DMS53 treated with DMSO at 0.1 percent for 48 hours (cell line): Measurements from ENCODE around the gene SFI1.
"Not testable (repeated sequence)": the region's sequence is repeated elsewhere in the genome, so short reads cannot be mapped to it uniquely, and the experiment has no call there.

ENCODE experiments used
- DNase-seq: peaks from one replicate; lab custom pipeline; 2025; ENCODE audit not compliant: unreplicated experiment; lab: John Stamatoyannopoulos, UW

SFI1 gene

DNA sequence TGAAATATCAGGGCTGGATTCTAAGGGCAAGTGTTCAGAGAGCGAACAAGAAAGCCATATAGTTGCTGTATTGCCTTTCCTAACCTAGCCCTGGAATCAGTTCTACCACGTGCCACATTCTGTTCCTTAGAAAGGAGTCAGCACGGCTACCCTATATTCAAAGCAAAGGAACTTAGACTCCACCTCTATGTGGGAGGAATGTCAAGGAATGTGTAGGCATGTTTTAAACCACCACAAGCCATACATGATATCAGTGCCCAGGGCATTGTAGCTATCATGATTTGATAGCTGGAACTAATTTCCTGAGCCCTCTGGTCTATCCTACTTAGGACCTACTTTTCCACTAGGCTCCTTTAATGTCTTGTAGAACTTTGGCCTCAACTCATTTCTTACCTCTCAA is 4.2 kb upstream of the SFI1 start:
- no peak for DNase-seq

DNA sequence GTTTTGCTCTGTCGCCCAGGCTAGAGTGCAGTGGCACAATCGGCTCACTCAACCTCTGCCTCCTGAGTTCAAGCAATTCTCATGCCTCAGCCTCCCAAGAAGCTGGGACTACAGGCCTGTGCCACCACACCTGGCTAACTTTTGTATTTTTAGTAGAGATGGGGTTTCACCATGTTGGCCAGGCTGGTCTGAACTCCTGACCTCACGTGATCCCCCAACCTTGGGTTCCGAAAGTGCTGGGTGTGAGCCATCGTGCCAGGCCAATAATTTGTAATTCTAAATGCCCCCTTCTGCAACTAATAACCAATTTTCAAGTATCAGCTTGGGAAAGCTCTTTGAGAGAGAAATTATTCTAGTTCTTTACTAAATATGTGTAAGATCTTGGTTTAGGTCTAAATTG is 3.0 kb upstream of the SFI1 start:
- DNase-seq, result not testable (repeated sequence)

DNA sequence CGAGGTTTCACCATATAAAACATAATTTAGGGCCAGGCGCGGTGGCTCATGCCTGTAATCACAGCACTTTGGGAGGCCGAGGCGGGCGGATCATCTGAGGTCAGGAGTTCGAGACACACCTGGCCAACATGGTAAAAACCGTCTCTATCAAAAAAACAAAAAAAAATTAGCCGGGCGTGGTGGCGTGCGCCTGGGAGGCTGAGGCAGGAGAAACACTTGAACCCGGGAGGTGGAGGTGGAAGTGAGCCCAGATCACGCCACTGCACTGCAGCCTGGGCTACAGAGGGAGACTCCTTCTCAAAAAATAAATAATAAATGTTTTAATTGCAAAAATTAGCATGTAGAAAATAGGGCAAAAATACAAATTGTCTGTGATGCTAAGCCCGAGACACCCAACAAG is 993 bp upstream of the SFI1 start:
- DNase-seq, result no peak

DNA sequence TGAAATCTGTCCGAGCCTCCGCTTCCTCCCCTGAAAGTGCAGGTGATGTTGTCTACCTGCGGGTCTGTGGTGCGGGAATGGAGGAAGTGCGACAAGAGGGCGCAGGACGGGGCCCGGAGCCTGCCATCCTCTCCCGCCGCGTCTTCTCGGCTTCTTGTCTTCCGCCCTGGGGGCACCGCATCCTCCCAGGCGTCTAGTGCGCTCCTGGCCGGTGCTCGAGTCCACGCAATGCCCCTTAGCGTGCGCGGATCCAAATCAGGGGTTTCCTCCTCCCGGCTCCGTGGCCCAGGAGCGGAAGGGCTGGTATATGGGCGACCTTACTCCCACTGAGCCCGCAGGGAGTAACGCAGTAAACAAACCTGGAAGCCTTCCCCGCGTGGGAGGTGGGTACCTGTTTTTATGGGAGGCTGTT is 405 bp downstream of the SFI1 start:
- no peak for DNase-seq

DNA sequence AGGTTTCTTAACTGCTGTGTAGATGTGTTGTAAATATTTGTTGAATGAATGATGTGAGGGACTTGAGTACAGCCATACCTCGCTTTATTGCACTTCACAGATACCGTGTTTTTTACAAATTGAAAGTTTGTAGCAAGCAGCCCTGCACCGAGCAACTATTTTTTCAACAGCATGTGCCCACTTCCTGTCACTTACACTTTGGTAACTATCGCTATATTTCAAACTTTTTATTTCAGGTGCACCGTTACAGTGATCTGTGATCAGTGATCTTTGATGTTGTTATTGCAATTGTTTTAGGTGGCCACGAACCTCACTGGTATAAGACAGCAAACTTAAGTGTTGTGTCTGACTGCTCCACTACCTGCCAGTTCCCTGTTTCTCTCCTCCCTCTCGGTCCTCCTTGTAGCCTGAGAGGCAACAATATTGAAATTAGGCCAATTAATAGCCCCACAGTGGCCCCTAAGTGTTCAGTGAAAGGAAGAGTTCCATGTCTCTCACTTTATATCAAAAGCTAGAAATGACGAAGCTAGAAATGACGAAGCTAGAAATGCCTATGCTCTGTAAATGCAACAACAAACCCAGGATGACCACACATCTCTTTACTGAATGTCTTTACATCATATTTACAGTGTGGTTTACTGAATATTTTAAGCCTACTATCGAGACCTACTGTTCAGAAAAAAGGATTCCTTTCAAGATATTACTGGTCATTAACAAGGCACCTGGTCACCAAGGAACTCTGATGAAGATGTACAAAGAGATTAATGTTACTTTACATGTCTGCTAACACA is 1.0 kb downstream of the SFI1 start:
- no peak for DNase-seq

DNA sequence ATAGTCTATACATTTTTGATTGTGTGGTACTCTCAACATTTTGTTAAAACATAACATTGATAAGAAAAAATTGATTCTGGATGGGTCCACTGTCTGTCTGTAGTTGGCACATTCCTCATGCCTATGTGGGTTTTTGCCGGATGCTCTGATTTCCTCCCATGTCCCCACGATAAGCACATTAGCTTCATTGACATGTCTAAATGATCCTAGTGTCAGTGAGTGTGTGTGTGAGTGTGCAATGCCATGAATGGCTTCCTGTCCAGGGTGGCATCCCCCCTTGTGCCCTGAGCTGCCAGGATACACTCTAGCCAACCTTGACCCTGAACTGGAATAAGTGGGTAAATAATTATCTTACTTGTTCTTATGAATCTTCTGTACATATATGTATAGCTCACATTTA is 5.4 kb downstream of the SFI1 start:
- no peak for DNase-seq

DNA sequence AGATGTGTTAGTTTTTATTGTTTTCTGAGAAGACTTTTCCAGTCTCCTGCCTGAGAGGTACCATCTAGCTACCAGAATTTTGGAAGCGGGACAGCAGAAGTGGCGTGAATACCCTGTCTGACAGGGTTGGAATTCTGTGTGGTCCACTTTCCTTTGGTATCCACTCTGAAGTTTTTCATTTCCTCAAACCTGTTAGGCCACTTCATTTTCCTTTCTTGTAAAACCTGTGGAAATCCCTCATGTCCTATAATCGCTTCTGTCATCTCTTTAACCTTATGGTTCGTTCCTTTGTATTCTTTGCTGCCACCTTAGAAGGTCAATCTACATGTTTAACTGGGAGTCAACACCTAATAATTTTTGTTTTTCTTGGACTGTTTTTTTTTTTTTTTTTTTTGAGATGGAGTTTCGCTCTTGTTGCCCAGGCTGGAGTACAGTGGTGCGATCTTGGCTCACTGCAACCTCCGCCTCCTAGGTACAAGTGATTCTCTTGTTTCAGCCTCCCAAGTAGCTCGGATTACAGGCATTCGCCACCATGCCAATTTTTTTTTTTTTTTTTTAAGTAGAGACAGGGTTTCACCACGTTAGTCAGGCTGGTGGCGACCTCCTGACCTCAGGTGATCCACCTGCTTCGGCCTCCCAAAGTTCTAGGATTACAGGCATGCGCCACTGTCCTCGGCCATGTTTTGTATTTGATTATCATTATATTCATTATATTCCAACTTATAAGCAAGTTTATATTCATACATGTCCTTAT is 7.1 kb downstream of the SFI1 start:
- no peak for DNase-seq

DNA sequence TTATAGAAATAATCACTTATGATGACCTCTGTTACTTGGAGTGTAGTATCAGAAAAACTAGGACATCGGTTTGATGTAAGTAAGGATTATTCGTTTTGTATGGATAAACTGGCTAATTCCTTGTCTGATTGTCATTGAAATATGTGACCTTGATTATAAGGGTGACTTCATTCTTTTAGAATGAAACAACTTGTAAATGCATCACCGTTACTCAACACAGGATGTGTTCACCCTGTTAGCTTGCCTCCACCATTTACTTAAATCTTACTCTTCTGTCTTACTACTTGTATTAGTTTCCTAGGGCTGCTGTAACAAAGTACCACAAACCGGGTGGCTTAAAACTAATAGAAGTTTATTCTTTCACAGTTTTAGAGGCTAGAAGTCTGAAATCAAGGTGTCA is 7.9 kb downstream of the SFI1 start:
- DNase-seq, result no peak

DNA sequence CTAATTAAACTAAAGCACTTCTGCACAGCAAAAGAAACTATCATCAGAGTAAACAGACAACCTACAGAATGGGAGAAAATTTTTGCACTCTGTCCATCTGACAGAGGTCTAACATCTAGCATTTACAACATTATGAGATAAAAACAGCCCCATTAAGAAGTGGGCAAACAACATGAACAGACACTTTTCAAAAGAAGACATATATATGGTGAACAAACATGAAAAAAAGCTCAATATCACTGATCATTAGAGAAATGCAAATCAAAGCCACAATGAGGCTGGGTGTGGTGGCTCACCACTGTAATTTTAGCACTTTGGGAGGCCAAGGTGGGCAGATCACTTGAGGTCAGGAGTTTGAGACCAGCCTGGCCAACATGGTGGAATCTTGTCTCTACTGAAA is 11.2 kb downstream of the SFI1 start:
- DNase-seq, result not testable (repeated sequence)

DNA sequence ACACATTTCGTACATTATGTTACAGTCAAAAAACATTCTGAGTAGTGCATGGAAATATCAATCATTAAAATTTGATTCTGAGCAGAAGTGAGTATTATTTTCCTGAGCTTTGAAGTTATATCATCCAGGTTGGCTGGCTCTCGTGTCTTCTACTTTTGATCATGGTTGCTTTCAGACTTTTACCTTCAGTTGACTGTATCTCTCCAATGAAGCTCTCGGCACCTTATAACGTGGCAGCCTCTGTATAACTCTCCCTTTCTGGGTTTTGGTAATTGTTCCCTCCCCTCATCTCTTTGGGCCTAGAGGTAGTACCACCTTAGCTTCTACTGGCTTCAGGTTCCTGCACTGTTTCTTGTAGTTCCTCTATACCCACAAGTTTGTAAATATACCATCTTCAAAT is 12.2 kb downstream of the SFI1 start:
- DNase-seq, result no peak

DNA sequence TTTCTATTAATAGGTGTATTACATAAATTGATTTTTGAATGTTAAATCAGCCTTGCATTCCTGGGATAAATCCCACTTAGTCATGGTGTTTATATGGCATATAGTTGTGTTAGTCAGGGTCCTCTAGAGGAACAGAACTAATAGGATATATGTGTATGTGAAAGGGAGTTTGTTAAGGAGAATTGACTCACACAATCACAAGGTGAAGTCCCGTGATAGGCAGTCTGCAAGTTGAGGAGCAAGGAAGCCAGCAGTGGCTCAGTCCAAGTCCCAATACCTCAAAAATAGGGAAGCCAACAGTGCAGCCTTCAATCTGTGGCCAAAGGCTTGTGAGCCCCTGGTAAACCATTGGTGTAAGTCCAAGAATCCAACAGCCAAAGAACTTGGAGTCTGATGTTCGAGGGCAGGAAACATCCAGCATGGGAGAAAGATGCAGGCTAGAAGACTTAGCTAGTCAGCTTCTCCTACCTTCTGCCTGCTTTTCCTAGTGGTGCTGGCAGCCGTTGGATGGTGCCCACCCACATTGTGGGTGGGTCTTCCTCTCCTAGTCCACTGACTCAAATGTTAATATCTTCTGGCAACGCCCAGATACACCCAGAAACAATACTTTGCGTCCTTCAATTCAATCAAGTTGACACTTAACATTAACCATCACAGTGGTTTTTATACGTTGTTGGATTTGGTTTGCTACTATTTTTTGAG is 12.9 kb downstream of the SFI1 start:
- no peak for DNase-seq

DNA sequence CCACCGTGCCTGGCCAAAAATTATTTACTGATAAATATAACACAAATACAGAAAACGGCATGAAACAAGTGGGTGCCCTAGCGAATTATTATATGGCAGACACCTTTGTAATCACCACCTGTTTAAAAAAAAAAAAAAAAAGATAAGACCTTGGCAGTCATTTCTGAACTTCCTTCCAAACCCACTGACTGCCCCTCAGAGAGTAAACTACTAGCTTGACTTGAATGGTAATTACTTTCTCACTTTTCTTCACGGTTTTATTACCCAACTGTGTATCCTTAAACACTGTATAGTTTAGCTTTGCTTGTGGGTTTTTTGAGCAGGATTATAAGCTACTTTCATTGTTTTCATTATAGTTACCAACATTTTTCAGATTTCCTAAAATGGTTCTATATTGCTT is 23.7 kb downstream of the SFI1 start:
- DNase-seq, result no peak

DNA sequence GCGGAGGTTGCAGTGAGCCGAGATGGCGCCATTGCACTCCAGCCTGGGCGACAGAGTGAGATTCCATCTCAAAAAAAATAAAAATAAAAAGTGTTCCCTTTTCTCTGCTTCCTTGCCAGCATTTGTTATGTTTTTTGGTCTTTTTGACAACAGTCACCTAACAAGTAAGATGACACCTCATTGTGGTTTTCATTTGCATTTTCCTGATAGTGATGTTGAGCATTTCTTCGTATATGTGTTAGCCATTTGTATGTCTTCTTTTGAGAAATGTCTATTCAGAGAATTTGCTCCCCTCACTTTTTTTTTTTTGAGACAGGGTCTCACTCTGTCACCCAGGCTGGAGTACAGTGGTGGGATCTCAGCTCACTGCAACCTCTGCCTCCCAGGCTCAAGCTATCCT is 27.8 kb downstream of the SFI1 start:
- DNase-seq, result not testable (repeated sequence)

DNA sequence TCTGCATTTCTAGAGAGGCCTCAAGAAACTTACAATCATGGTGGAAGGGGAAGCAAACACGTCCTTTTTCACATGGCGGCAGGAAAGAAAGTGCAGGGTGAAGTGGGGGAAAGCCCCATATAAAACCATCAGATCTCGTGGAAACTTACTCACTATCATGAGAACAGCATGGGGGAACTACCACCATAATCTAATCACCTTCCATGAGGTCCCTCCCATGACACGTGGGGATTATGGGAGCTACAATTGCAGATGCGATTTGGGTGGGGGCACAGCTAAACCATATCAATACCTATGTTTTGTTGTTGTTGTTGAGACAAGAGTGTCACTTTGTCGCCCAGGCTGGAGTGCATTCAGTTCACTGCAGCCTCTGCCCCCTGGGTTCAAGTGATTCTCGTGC is 29.9 kb downstream of the SFI1 start:
- no peak for DNase-seq

DNA sequence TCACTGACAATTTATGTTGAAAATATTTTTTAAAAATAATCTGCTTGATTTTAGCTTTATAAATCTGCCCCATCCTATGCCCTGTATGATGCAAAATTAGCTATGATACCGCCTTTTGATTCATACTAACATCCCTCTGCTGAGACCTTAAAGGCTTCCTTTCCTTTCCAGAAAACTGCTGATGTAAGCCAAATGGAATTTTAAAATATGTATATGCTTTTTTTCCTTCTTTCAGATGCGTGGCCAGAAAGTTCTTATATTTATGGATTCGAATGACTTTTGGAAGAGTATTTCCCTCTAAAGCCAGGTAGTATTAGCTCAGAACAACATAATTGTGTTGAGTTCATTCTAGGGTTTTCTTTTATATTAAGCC is 34.5 kb downstream of the SFI1 start:
- DNase-seq, result no peak

DNA sequence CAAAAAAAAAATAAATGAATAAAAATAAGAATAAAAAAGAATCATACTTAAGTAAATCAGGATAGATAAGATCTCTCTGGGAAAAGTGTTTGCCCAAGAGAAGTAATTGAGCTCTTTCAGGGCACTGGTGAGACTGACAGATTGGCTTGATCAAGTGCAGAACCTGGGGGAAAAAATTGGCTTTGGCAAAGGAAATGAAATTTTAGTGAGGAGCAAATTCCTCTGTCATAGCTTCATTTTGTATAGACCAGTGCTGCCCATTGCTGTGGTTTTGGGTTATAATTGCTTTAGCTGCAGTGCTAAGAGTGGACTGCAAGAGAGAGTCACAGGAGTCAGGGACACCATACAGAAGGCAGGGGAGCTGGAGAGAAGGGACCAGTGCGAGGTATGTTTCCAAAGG is 35.7 kb downstream of the SFI1 start:
- DNase-seq, result no peak

DNA sequence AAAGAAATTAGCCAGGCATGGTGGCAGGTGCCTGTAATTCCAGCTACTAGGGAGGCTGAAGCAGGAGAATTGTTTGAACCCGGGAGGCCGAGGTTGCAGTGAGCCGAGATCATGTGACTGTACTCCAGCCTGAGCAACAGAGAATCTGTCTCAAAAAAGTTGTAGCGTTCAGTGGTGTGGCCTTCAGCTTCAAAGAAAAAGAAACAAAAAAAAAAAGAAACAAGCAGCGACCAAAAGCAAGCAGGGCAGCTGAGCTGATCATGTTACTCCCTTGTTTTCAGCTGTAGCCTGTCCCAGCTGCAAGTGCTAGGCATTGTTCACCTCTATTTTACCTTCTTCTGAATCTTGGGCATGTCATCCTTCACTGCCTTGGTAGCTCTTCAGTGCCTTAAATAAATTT is 37.0 kb downstream of the SFI1 start:
- DNase-seq, result no peak

DNA sequence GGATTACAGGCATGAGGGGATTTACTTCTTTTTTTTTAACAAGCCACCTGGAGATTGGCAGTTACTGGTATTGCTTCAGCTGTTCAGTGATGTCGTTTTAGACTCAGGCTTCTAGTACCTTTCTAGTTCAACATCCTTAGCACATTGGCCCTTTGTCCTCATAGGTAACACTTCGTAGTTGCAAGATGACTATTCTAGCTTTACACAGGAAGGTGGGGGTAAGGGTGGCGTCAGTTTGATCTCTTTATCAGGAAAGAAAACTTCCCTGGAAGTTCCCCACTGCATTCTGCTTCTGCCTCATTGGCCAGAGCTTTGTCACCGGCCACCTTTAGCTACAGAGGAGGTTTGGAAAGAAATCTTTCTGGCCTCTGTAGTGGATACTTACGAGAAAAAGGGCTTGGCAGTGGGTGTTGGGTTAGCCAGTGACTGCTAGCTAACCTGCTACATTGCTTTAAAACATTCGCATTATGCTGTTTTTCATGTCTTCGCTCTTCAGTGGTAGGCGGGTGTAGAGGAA is 40.7 kb downstream of the SFI1 start:
- DNase-seq, result no peak

DNA sequence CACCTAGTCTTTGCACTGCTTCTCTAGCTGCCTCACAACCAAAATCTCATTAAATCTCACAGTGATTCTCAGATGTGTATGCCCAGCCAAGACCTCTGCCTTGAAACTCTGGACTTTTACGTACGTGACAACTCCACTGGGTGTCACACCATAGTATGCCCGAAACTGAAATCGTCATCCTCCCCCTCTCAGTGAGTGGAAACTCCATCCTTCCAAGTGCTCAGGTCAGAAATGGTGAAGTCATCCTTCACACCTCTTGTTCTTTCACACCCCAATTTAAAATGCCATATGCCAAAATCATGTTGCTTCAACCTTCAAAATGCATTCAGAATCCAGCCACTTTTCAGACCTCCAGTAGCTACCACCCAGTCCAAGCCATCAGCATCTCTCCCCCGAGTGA is 42.5 kb downstream of the SFI1 start:
- DNase-seq, result no peak

DNA sequence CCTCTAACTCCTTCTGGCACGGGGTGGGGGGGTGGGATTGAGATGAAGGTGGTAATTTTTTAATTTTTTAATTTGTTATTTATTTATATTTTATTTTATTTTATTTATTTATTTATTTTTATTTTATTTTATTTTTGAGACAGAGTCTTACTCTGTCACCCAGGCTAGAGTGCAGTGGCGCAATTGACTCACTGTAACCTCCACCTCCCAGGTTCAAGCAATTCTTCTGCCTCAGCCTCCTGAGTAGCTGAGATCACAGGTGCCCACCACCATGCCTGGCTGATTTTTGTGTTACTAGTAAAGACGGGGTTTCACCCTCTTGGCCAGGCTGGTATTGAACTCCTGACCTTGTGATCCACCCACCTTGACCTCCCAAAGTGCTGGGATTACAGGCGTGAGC is 43.8 kb downstream of the SFI1 start:
- DNase-seq, result not testable (repeated sequence)

DNA sequence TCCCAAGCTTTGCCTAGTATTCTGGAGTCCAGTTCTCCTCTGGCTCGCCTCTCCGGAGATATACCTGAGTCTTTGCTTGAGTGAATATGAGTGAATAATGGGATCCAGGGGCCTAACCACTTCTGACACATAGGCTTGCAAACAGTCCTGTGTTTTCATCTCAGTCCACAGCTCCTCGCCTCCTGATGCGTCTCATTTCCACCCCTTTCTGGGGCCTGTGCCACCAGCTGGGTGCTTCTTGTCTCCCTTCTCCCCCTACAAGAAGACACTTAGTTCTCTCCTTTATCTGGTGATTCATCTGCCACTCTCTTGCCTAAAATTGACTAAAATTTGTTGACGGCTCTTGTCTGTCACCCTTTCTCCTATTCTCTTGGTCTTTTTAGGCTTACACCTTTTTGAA is 44.6 kb downstream of the SFI1 start:
- DNase-seq, result no peak
